Activated CD4-positive, alpha-beta T cell treated with anti-CD3 and anti-CD28 coated beads for 36 hours (primary cell): ENCODE data around the gene CFAP157. TPM values are rescaled to one million over a fixed set of nuclear protein-coding genes. Genes with fewer than 3 reads are reported as not detected.

Source experiments
- ATAC-seq: fragments of 200-7000 bp; cut with Tn5 transposase; one replicate; pipeline ENCODE4 v1.10.0; 2021; ENCODE audit warnings: mild to moderate bottlenecking, moderate library complexity
- CTCF ChIA-PET: fragments of 350-600 bp; sonication (Branson Sonifier 250); formaldehyde crosslinking; loops from one replicate; lab custom pipeline; 2021; ENCODE audit warnings: antibody characterized with exemption; lab: Charles Lee
- POLR2A ChIA-PET: fragments of 350-600 bp; sonication (Branson Sonifier 250); formaldehyde crosslinking; loops from one replicate; lab custom pipeline; 2021; ENCODE audit warnings: antibody characterized with exemption, inconsistent platforms; lab: Charles Lee
- DNase-seq: peaks from one replicate; pipeline ENCODE4 v3.0.0-alpha.2; 2020
- H3K27ac Mint-ChIP-seq: one replicate; pipeline ENCODE4 v1.8.0; 2021; ENCODE audit warnings: mixed read lengths
- H3K27me3 Mint-ChIP-seq: one replicate; pipeline ENCODE4 v1.8.0; 2021; ENCODE audit warnings: mixed read lengths
- H3K36me3 Mint-ChIP-seq: one replicate; pipeline ENCODE4 v1.8.0; 2021; ENCODE audit warnings: low read depth, mixed read lengths
- H3K4me1 Mint-ChIP-seq: one replicate; pipeline ENCODE4 v1.8.0; 2021; ENCODE audit warnings: mixed read lengths
- H3K4me3 Mint-ChIP-seq: one replicate; pipeline ENCODE4 v1.8.0; 2021; ENCODE audit warnings: mild to moderate bottlenecking, moderate library complexity, mixed read lengths
- H3K9me3 Mint-ChIP-seq: one replicate; pipeline ENCODE4 v1.8.0; 2021; ENCODE audit warnings: low read depth, mixed read lengths
- intact Hi-C, 2 experiments: fragments of 100-400 bp; cut with DNase I in 1 of 2; cut with micrococcal nuclease in 1 of 2; formaldehyde crosslinking; loops; one replicate each; pipeline versions ENCODE4 v1.14.2 to v1.15.1; 2022 to 2024; cut with DNase I, micrococcal nuclease
- total RNA-seq, 2 experiments: library from RNA; stranded (reverse); gene quantifications; one replicate each; pipeline ENCODE4 v1.2.3, GENCODE V29; 2021

The CFAP157 gene
- total RNA-seq, 2 experiments from 2014 or later = not detected

GRCh38 chr9:127680226-127680625 is 26.6 kb upstream of the CFAP157 start:
- H3K27ac Mint-ChIP-seq = no peak overlapping the region
- POLR2A ChIA-PET = no interaction called here
- H3K36me3 Mint-ChIP-seq = no peaks in the 10 kb centered on the region
- no peaks in the 10 kb centered on the region for H3K27me3 Mint-ChIP-seq
- intact Hi-C loops = no loop called here
- H3K9me3 Mint-ChIP-seq = no peaks in the 10 kb centered on the region
- ATAC-seq (no peak), DNase-seq (no peak)
- CTCF ChIA-PET = interaction anchor here (0.6 to 1.4 kb wide), 3 partner anchors 39 to 82 kb away, joined by 3 to 4 read pairs (median 3); no protein-coding TSS in a partner anchor
- no peaks in the 10 kb centered on the region for H3K4me1 Mint-ChIP-seq
- no peak overlapping the region for H3K4me3 Mint-ChIP-seq

DNA sequence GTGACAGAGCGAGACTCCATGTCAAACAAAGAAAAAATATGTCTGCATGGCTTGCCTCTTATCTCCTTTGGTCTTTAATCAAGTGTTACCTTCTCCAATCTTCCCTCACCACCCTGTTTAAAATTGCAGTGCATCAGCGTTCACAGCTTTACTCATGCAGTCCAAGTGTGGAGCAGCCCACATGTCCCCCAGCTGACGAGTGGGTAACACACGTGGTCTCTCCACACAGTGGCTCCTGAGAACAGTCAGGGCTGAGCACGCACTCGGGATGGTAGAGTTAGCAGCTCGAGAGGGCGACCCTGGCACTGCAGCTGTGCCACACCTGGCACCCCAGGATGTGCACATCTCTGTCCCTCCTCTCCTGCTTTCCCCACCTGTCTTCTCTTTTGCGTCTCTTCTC is 25.9 kb upstream of the CFAP157 start:
- no peaks in the 10 kb centered on the region for H3K27me3 Mint-ChIP-seq
- DNase-seq (no peak), ATAC-seq (no peak)
- H3K4me3 Mint-ChIP-seq = no peak overlapping the region
- intact Hi-C loops = no loop called here
- H3K9me3 Mint-ChIP-seq = no peaks in the 10 kb centered on the region
- H3K27ac Mint-ChIP-seq = no peak overlapping the region
- ChIA-PET CTCF (interaction anchor here (0.6 to 1.4 kb wide), 4 partner anchors 23 to 82 kb away, joined by 3 to 4 read pairs (median 3); no protein-coding TSS in a partner anchor), POLR2A (no interaction called here)
- no peaks in the 10 kb centered on the region for H3K36me3 Mint-ChIP-seq
- H3K4me1 Mint-ChIP-seq = no peaks in the 10 kb centered on the region

- H3K36me3 Mint-ChIP-seq = no peaks in the 10 kb centered on the region
- H3K9me3 Mint-ChIP-seq = no peaks in the 10 kb centered on the region
- ChIA-PET POLR2A (no interaction called here), CTCF (interaction anchor here (1.0 kb wide), 1 partner anchor 9 kb away, joined by 3 read pairs; no protein-coding TSS in a partner anchor)
- DNase-seq = no peak
- no peaks in the 10 kb centered on the region for H3K27me3 Mint-ChIP-seq
- H3K4me3 Mint-ChIP-seq = no peak overlapping the region
- intact Hi-C loops = no loop called here
- no peak for ATAC-seq
- no peaks in the 10 kb centered on the region for H3K4me1 Mint-ChIP-seq
- H3K27ac Mint-ChIP-seq = no peak overlapping the region
Measured at GRCh38 chr9:127682351-127683136, 24.2 kb upstream of the CFAP157 start.

DNA sequence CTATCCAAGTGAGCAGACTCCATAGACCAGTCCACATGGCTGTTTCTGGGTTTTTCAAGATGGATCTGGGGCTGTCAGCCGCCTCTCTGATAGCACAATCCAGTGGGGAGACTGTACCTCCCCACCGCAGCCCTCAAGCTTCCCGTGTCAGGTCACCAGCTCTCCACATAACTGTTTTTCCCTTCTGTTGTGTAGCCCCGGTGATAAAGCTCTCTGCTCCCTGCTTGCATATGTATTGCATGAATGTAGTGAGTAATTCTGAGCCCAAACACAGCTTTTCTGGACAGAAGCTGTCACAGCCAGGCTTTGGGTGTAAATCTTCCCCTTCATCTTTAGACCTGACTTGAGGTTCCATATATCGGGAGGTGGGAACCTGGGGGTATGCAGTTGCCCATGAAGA is 23.1 kb upstream of the CFAP157 start:
- ChIA-PET POLR2A (interaction anchor here (0.6 kb wide), 2 partner anchors 181 to 195 kb away, joined by 3 to 4 read pairs; no protein-coding TSS in a partner anchor), CTCF (interaction anchor here (0.7 to 0.9 kb wide), 2 partner anchors 10 to 450 kb away, joined by 3 read pairs; no protein-coding TSS in a partner anchor)
- H3K4me1 Mint-ChIP-seq = no peaks in the 10 kb centered on the region
- H3K9me3 Mint-ChIP-seq = no peaks in the 10 kb centered on the region
- H3K27me3 Mint-ChIP-seq = no peaks in the 10 kb centered on the region
- no peak overlapping the region for H3K4me3 Mint-ChIP-seq
- intact Hi-C loops = no loop called here
- H3K36me3 Mint-ChIP-seq = no peaks in the 10 kb centered on the region
- ATAC-seq (no peak), DNase-seq (no peak)
- no peak overlapping the region for H3K27ac Mint-ChIP-seq

GRCh38 chr9:127684576-127684975 is 22.2 kb upstream of the CFAP157 start:
- H3K27ac Mint-ChIP-seq = no peak overlapping the region
- intact Hi-C loops = no loop called here
- H3K27me3 Mint-ChIP-seq = no peaks in the 10 kb centered on the region
- H3K4me3 Mint-ChIP-seq = no peak overlapping the region
- H3K4me1 Mint-ChIP-seq = no peaks in the 10 kb centered on the region
- no peaks in the 10 kb centered on the region for H3K9me3 Mint-ChIP-seq
- POLR2A ChIA-PET = interaction anchor here (0.6 kb wide), 2 partner anchors 180 to 186 kb away, joined by 3 read pairs; no protein-coding TSS in a partner anchor
- CTCF ChIA-PET = no interaction called here
- no peak for DNase-seq
- ATAC-seq = no peak
- H3K36me3 Mint-ChIP-seq = no peaks in the 10 kb centered on the region

GRCh38 chr9:127686461-127687393 is 20.1 kb upstream of the CFAP157 start:
- ATAC-seq = no peak
- H3K4me1 Mint-ChIP-seq = no peaks in the 10 kb centered on the region
- POLR2A ChIA-PET = no interaction called here
- H3K27ac Mint-ChIP-seq = no peak overlapping the region
- DNase-seq = no peak
- H3K27me3 Mint-ChIP-seq = no peaks in the 10 kb centered on the region
- H3K9me3 Mint-ChIP-seq = no peaks in the 10 kb centered on the region
- H3K36me3 Mint-ChIP-seq = no peaks in the 10 kb centered on the region
- CTCF ChIA-PET = no interaction called here
- intact Hi-C loops = no loop called here
- H3K4me3 Mint-ChIP-seq = no peak overlapping the region

DNA sequence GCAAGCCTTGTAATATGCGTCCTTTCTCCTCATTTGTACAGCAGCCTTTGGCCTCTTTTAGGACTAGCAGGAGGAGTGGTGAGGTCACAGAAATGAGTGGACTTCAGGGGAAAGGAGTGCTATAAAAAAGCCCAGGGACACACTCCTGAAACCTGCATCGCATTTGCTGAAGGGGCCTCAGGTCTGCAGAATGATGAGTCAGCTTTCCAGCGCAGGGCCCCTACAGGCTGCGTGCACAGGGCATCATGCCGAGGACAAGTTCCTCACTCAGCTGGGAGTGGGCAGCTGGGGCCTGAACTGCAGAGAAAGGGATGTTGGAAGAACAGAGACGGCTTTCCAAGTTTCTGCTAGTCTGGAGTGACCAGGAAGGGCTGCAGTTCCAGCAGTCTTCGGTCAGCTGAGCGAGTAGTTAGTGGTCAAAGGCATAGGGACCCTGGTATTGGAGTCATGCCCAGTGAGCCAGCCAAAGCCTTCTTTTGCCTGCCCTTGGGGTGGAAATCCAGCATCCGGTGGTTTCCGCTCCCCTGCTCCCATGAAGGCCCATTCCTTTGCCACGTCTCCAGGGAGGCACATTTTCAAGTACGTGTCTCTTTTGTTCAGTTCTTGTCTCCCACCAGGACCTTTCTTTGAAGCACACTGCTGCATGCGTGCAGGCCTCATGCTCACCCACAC is 17.3 kb upstream of the CFAP157 start:
- no peaks in the 10 kb centered on the region for H3K4me1 Mint-ChIP-seq
- H3K36me3 Mint-ChIP-seq = no peaks in the 10 kb centered on the region
- no peaks in the 10 kb centered on the region for H3K9me3 Mint-ChIP-seq
- DNase-seq = no peak
- intact Hi-C loops = no loop called here
- ChIA-PET POLR2A (no interaction called here), CTCF (no interaction called here)
- no peak overlapping the region for H3K27ac Mint-ChIP-seq
- no peak overlapping the region for H3K4me3 Mint-ChIP-seq
- no peaks in the 10 kb centered on the region for H3K27me3 Mint-ChIP-seq
- no peak for ATAC-seq

- intact Hi-C loops = no loop called here
- CTCF ChIA-PET = no interaction called here
- POLR2A ChIA-PET = interaction anchor here (0.6 kb wide), 1 partner anchor 175 kb away, joined by 3 read pairs; no protein-coding TSS in a partner anchor
- no peaks in the 10 kb centered on the region for H3K36me3 Mint-ChIP-seq
- no peak overlapping the region for H3K27ac Mint-ChIP-seq
- no peak overlapping the region for H3K4me3 Mint-ChIP-seq
- no peaks in the 10 kb centered on the region for H3K4me1 Mint-ChIP-seq
- H3K9me3 Mint-ChIP-seq = no peaks in the 10 kb centered on the region
- DNase-seq (no peak), ATAC-seq (no peak)
- H3K27me3 Mint-ChIP-seq = no peaks in the 10 kb centered on the region
Measured at GRCh38 chr9:127690735-127691134, 16.1 kb upstream of the CFAP157 start.

GRCh38 chr9:127692071-127692470 is 14.7 kb upstream of the CFAP157 start:
- Mint-ChIP-seq H3K27me3 (no peaks in the 10 kb centered on the region), H3K36me3 (no peaks in the 10 kb centered on the region), H3K27ac (no peak overlapping the region), H3K9me3 (no peaks in the 10 kb centered on the region), H3K4me3 (no peak overlapping the region), H3K4me1 (no peaks in the 10 kb centered on the region)
- intact Hi-C loops = no loop called here
- ATAC-seq (no peak), DNase-seq (no peak)
- ChIA-PET POLR2A (no interaction called here), CTCF (interaction anchor here (1.1 kb wide), 1 partner anchor 9 kb away, joined by 3 read pairs; no protein-coding TSS in a partner anchor)

DNA sequence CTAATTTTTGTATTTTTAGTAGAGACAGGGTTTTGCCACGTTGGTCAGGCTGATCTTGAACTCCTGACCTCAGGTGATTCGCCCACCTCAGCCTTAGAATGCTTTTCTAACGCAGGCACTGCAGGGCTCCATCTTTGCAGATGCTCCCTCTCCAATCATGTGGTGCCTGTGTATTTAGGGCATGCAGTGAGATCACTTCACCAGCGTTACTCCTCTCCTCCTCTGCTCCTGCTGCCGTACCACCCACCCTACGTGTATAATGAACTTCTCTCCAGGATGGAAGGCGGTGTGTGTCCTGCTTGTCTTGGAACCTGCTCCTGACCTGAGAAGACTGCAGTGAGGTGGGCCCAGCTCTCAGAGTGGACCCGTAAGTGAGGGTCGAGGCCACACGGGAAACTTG is 13.6 kb upstream of the CFAP157 start:
- no peak for ATAC-seq
- Mint-ChIP-seq H3K9me3 (no peaks in the 10 kb centered on the region), H3K36me3 (no peaks in the 10 kb centered on the region), H3K4me1 (no peaks in the 10 kb centered on the region), H3K4me3 (no peak overlapping the region), H3K27ac (no peak overlapping the region), H3K27me3 (no peaks in the 10 kb centered on the region)
- intact Hi-C loops = no loop called here
- POLR2A ChIA-PET = interaction anchor here (0.6 kb wide), 1 partner anchor 14 kb away, joined by 3 read pairs; the partner anchor contains the start of gene CFAP157
- DNase-seq = no peak
- CTCF ChIA-PET = no interaction called here

- no peak overlapping the region for H3K27ac Mint-ChIP-seq
- CTCF ChIA-PET = interaction anchor here (0.8 kb wide), 1 partner anchor 229 kb away, joined by 3 read pairs; no protein-coding TSS in a partner anchor
- H3K4me3 Mint-ChIP-seq = no peak overlapping the region
- DNase-seq = no peak
- no peaks in the 10 kb centered on the region for H3K4me1 Mint-ChIP-seq
- H3K36me3 Mint-ChIP-seq = no peaks in the 10 kb centered on the region
- H3K27me3 Mint-ChIP-seq = no peaks in the 10 kb centered on the region
- POLR2A ChIA-PET = no interaction called here
- H3K9me3 Mint-ChIP-seq = no peaks in the 10 kb centered on the region
- no peak for ATAC-seq
- intact Hi-C loops = no loop called here
Measured at GRCh38 chr9:127693697-127694096, 13.1 kb upstream of the CFAP157 start.
